Lower leg skin (tissue), 3 donors: Measurements from ENCODE around the gene RPTOR.

ENCODE experiments used
- POLR2A ChIP-seq, 2 donors: fragments of 450-650 bp; IDR thresholded peaks; one replicate each; pipeline ENCODE4 v1.6.1; 2016 to 2017; ENCODE audit warnings: antibody characterized with exemption in 2 of 2, mild to moderate bottlenecking in 1 of 2, moderate library complexity in 1 of 2
- TF ChIP-seq, protein P1 (sequence below), 3 donors: fragments of 450-650 bp; IDR thresholded peaks; one replicate each; pipeline ENCODE4 v1.5.1; 2016; ENCODE audit warnings: antibody characterized with exemption in 3 of 3, mild to moderate bottlenecking in 3 of 3, moderate library complexity in 2 of 3

GRCh38 chr17:80887639-80888175, 343.1 kb downstream of the RPTOR start:
- TF ChIP-seq, protein P1, sequence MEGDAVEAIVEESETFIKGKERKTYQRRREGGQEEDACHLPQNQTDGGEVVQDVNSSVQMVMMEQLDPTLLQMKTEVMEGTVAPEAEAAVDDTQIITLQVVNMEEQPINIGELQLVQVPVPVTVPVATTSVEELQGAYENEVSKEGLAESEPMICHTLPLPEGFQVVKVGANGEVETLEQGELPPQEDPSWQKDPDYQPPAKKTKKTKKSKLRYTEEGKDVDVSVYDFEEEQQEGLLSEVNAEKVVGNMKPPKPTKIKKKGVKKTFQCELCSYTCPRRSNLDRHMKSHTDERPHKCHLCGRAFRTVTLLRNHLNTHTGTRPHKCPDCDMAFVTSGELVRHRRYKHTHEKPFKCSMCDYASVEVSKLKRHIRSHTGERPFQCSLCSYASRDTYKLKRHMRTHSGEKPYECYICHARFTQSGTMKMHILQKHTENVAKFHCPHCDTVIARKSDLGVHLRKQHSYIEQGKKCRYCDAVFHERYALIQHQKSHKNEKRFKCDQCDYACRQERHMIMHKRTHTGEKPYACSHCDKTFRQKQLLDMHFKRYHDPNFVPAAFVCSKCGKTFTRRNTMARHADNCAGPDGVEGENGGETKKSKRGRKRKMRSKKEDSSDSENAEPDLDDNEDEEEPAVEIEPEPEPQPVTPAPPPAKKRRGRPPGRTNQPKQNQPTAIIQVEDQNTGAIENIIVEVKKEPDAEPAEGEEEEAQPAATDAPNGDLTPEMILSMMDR (IDR thresholded peaks at IDR 0.05): no peak
- no peak for TF ChIP-seq POLR2A (IDR thresholded peaks at IDR 0.05)
